DMS153 treated with DMSO at 0.1 percent for 48 hours (cell line): ENCODE data around the gene ADAM15.

Source experiments
- DNase-seq: peaks from one replicate; lab custom pipeline; 2025; ENCODE audit not compliant: unreplicated experiment; lab: John Stamatoyannopoulos, UW

The ADAM15 gene

GRCh38 chr1:155083865-155084721 is 33.0 kb downstream of the ADAM15 start:
- no peak for DNase-seq

DNA sequence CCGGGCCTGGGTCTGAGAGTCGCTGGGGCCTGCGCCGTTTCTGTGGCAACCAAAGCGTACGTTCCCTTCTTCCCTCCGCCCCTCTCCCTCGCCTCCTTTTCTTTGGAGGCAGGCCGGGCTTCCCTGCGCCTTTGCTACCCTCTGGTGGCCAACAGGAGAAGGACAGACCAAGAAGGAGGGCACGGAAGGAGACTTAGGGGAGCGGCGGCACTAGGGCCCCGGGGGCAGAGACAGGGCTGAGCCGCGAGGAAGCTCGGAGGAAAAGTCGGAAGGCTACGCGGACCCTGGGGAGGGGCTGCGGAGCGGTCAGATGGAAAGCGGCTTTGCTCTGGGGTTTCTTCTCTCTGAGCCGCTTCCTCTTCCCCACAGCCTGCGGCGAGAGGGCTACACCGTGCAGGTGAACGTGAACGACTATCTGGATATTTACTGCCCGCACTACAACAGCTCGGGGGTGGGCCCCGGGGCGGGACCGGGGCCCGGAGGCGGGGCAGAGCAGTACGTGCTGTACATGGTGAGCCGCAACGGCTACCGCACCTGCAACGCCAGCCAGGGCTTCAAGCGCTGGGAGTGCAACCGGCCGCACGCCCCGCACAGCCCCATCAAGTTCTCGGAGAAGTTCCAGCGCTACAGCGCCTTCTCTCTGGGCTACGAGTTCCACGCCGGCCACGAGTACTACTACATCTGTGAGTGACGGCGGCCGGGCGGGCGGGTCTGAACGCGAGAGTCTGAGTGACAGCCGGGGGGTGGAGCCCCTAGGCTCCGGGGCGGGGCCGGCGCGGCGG is 33.8 kb downstream of the ADAM15 start:
- DNase-seq: peak; percentile 99

- no peak for DNase-seq
These were observed 34.5 kb downstream of the ADAM15 start for GRCh38 chr1:155085504-155086127.

DNA sequence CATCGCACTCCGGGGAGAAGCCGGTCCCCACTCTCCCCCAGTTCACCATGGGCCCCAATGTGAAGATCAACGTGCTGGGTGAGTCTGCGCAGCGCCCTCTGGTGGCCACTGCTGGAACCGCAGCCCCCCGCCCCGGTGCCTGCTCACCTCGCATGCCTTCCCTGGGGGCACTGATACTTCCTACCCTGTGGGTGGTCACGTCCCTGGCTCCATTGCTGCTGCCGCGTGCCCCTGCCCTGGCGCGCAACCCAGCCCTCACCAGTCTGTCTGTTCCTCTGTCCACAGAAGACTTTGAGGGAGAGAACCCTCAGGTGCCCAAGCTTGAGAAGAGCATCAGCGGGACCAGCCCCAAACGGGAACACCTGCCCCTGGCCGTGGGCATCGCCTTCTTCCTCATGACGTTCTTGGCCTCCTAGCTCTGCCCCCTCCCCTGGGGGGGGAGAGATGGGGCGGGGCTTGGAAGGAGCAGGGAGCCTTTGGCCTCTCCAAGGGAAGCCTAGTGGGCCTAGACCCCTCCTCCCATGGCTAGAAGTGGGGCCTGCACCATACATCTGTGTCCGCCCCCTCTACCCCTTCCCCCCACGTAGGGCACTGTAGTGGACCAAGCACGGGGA is 35.1 kb downstream of the ADAM15 start:
- no peak for DNase-seq

- no peak for DNase-seq
These were observed 35.9 kb downstream of the ADAM15 start for GRCh38 chr1:155086856-155087535.

DNA sequence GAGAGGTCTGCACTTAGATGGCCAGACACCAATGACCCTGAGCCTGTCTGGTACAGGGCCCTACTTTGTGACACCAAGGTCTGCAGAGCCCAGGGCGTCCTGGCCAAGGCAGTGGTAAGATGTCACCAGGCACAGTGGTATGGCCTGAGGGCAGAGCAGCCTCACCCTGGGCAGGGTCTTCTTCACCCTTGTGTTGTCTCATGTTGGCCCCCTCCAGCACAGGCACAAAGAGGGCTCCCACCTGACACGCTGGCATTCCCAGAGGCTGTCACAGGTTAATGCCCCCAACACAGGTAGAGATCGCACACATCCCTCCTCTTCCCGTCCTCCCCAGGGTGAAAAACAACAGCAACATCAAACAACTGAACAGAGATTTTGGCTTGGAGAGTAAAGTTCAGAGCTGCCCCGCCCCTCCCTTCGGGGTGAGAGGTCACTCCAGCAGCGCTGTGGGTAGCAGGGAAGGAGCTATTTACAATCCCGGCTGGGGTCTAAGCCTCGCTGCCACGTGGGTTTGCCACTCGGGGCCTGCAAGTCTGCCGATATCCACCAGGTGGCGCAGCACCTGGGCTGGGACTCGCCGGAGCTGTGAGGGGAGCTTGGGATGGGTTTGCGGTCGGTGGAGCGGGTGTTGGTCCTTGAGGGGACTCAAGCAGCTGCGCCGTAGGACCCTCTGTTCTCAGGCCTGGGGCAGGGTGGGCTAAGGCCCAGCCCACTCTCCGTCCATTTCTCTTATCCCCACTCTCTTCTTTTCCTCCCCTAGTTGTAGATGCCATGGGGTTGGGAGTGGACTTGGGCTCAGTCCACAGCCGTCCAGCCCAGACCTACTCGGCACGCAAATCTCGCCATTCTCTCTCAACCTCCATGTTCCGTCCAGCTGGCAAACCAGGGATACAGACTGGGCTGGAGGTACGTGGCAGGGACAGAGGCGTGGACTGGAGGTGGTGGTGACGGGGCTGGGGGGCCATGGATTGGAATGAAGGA is 40.2 kb downstream of the ADAM15 start:
- DNase-seq: peak; percentile 52

DNA sequence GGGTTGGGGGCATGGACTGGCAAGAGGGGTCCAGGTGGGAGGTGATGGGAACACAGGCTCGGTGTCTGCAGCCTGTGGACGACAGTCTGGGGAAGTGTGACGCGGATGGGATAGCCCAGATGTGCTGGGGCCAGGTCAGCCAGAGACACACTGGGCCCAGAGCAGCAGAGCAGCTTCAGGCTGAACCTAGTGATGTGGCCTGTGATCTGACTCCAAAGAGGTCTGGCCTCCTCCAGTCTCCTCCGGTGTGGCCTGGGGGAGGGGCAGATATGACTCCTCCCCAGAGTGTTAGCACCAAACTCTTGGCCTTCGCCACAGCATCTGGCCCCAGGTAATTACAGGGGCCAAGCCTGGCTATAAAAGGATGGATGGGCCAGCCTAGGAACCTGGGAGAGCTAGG is 41.0 kb downstream of the ADAM15 start:
- DNase-seq: no peak

GRCh38 chr1:155092641-155093040 is 41.5 kb downstream of the ADAM15 start:
- no peak for DNase-seq

- DNase-seq: no peak
These were observed 43.0 kb downstream of the ADAM15 start for GRCh38 chr1:155093911-155094621.

DNA sequence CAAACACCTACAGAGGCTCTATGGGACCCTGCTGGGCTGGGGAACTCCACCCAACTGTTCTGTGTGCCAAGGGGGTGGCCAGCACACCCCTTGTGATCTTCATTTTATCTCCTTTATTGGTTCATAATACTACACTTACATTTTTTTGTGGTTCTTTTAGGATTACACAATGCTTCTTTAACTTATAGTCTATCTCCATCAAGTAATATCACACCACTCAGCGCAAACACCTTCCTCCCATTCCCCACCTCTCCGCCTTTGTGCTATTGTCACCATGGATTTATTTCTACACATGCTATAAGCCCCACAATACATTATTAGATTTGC is 43.5 kb downstream of the ADAM15 start:
- DNase-seq: no peak

DNA sequence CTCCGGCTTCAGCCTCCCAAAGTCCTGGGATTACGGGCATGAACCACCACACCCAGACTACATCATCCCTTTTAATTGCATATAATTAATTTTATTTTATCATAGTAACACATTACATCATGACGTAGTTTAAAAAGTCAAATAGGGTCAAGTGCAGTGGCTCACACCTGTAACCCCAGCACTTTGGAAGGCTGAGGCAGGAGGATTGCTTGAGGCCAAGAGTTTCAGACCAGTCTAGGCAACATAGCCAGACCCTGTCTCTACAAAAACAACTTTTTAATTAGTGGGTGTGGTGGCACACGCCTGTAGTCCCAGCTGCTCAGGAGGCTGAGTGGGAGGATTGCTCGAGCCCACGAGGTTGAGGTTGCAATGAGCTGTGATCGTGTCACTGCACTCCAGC is 48.2 kb downstream of the ADAM15 start:
- no peak for DNase-seq

GRCh38 chr1:155103325-155103724 is 52.2 kb downstream of the ADAM15 start:
- no peak for DNase-seq

- no peak for DNase-seq
These were observed 53.8 kb downstream of the ADAM15 start for GRCh38 chr1:155104605-155105534.

DNA sequence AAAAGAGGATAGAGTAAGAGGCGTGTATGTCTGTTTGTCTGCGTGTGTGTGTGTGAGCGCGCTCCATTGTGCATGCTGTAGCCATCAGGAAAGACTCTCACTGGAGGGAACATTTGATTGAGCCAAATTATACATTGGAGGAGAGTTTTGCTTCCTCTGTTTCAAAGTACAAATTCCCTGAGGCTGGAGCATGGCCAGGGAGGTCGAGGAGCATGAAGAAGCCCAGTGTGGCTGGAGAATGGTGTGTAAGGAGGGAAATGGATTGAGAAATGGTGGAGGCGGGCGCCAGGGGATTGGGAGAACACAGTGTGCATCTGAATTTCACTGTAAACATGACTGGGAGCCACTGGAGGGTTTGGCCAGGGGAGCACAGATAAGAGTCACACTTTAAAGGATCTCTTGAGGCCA is 54.5 kb downstream of the ADAM15 start:
- DNase-seq: no peak

- DNase-seq: no peak
These were observed 55.7 kb downstream of the ADAM15 start for GRCh38 chr1:155106862-155107261.

DNA sequence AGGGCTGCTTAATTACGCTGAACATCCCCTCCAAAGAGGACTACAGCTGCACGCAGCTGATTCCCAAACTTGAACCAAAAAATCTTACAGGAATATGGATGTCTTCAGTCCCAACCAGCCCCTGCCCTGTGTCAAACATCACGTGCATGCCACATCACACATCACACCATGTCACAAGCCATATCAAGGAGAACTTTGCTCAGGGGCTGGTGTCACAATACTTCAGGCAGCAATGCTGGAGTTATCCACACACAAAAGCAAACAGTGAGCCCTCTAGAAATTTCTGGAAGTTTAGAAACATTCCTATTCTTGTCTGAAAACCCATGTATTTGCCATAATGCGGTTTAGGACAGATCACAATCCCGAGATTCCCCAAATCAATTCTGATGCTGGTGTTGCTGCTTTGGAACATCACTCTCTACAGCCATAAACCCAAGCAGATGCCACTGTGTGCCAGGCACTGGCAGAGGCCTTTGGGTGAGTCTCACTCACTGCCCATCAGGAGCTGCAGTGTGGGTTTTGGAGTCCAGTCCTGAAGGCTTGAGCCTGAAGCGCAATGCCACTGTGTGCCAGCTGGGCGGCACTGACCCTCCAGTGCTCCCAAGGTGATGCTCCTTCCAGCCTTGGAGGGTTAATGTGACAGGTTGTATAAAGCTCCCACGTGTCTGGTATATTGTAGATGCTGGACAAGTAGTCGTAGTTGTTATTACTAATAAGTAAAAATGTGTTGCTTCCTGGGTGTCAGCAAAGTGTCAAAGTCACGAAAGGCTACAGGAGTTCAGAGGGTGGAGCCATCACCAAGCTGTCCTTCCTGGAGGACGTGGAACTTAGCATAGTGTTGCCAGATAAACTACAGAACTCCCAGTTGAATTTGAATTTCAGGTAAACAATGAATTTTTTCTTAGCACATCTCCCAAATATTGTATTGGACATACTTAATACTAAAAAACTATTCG is 56.5 kb downstream of the ADAM15 start:
- no peak for DNase-seq

DNA sequence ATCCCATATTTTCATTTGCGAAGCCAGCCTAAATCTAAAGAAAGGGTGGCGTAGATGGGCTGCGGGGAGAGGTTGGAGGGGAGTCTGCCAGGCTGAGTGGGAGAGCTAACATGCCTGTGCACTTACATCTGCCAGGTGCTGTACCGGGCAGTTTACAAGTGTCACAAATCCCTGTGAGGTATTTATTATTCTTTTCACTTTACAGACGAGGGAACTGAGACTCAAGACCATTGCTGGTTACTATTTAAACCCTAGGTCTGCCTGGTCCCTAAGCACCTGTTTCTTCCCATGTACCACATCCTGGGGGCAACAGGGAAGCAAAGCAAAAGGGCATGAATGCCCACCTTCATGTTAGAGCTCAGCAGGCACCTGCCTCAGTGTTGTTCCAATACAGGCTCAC is 57.2 kb downstream of the ADAM15 start:
- no peak for DNase-seq
